WTC11 (cell line): ENCODE data around the gene TRAPPC8.

ENCODE experiments used
- CTCF ChIP-seq: fragments of 200-600 bp; IDR thresholded peaks from 2 replicates; pipeline ENCODE4 v1.8.0; 2022; ENCODE audit warnings: antibody characterized with exemption
- ETV6 ChIP-seq: sonication (generic); formaldehyde crosslinking; IDR thresholded peaks from 2 replicates; pipeline ENCODE4 v1.8.1; 2022; ENCODE audit warnings: mild to moderate bottlenecking, missing genetic modification reagents
- HMGA2 ChIP-seq: fragments of 250-450 bp; sonication (Bioruptor Pico); IDR thresholded peaks from 2 replicates; pipeline ENCODE4 v1.4.0; 2021; ENCODE audit warnings: mild to moderate bottlenecking, moderate library complexity
- JUN ChIP-seq: sonication (generic); formaldehyde crosslinking; IDR thresholded peaks from 2 replicates; pipeline ENCODE4 v1.8.0; 2023; ENCODE audit warnings: mild to moderate bottlenecking, missing genetic modification reagents
- NR3C1 ChIP-seq: sonication (generic); formaldehyde crosslinking; conservative IDR thresholded peaks from 2 replicates; pipeline ENCODE4 v1.8.1; 2023; ENCODE audit warnings: low read depth, mild to moderate bottlenecking, missing genetic modification reagents
- TCF7 ChIP-seq: sonication (generic); formaldehyde crosslinking; IDR thresholded peaks from 2 replicates; pipeline ENCODE4 v1.8.0; 2022; ENCODE audit warnings: mild to moderate bottlenecking, low read depth, missing genetic modification reagents, moderate library complexity
- ZNF232 ChIP-seq: sonication (generic); formaldehyde crosslinking; IDR thresholded peaks from 2 replicates; pipeline ENCODE4 v1.8.0; 2022; ENCODE audit warnings: mild to moderate bottlenecking, missing genetic modification reagents
- ZNF263 ChIP-seq: sonication (generic); formaldehyde crosslinking; IDR thresholded peaks from 2 replicates; pipeline ENCODE4 v1.8.1; 2022; ENCODE audit warnings: low read depth, mild to moderate bottlenecking, moderate library complexity, missing genetic modification reagents
- TF ChIP-seq, protein P1 (sequence below): sonication (generic); formaldehyde crosslinking; IDR thresholded peaks from 2 replicates; pipeline ENCODE4 v1.8.1; 2023; ENCODE audit warnings: mild to moderate bottlenecking, missing genetic modification reagents, moderate library complexity
- TF ChIP-seq, protein P2 (sequence below): fragments of 250-450 bp; sonication (Bioruptor Pico); IDR thresholded peaks from 2 replicates; pipeline ENCODE4 v1.8.0; 2021; ENCODE audit warnings: mild to moderate bottlenecking
- TF ChIP-seq, protein P3 (sequence below): sonication (generic); formaldehyde crosslinking; IDR thresholded peaks from 2 replicates; pipeline ENCODE4 v1.8.0; 2022; ENCODE audit warnings: mild to moderate bottlenecking, missing genetic modification reagents
- TF ChIP-seq, protein P4 (sequence below): sonication (generic); formaldehyde crosslinking; IDR thresholded peaks from 2 replicates; pipeline ENCODE4 v1.8.1; 2023; ENCODE audit warnings: mild to moderate bottlenecking, moderate library complexity, missing genetic modification reagents
- TF ChIP-seq, protein P5 (sequence below): sonication (generic); formaldehyde crosslinking; conservative IDR thresholded peaks from 2 replicates; pipeline ENCODE4 v1.8.1; 2022; ENCODE audit warnings: mild to moderate bottlenecking, missing genetic modification reagents
- TF ChIP-seq, protein P6 (sequence below): sonication (generic); formaldehyde crosslinking; IDR thresholded peaks from 2 replicates; pipeline ENCODE4 v1.8.1; 2022; ENCODE audit warnings: mild to moderate bottlenecking, missing genetic modification reagents, moderate library complexity, borderline replicate concordance

- TF ChIP-seq, protein P1, sequence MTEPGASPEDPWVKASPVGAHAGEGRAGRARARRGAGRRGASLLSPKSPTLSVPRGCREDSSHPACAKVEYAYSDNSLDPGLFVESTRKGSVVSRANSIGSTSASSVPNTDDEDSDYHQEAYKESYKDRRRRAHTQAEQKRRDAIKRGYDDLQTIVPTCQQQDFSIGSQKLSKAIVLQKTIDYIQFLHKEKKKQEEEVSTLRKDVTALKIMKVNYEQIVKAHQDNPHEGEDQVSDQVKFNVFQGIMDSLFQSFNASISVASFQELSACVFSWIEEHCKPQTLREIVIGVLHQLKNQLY (CRISPR knock-in tag): no peak
- TF ChIP-seq CTCF (no peak), HMGA2 (CRISPR knock-in tag) (no peak), TCF7 (CRISPR knock-in tag) (no peak), ETV6 (CRISPR knock-in tag) (no peak), JUN (no peak), NR3C1 (no peak), ZNF232 (no peak), ZNF263 (no peak)
- TF ChIP-seq, protein P2, sequence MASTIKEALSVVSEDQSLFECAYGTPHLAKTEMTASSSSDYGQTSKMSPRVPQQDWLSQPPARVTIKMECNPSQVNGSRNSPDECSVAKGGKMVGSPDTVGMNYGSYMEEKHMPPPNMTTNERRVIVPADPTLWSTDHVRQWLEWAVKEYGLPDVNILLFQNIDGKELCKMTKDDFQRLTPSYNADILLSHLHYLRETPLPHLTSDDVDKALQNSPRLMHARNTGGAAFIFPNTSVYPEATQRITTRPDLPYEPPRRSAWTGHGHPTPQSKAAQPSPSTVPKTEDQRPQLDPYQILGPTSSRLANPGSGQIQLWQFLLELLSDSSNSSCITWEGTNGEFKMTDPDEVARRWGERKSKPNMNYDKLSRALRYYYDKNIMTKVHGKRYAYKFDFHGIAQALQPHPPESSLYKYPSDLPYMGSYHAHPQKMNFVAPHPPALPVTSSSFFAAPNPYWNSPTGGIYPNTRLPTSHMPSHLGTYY (CRISPR knock-in tag): no peak
- TF ChIP-seq, protein P3, sequence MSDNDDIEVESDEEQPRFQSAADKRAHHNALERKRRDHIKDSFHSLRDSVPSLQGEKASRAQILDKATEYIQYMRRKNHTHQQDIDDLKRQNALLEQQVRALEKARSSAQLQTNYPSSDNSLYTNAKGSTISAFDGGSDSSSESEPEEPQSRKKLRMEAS (CRISPR knock-in tag): no peak
- TF ChIP-seq, protein P4, sequence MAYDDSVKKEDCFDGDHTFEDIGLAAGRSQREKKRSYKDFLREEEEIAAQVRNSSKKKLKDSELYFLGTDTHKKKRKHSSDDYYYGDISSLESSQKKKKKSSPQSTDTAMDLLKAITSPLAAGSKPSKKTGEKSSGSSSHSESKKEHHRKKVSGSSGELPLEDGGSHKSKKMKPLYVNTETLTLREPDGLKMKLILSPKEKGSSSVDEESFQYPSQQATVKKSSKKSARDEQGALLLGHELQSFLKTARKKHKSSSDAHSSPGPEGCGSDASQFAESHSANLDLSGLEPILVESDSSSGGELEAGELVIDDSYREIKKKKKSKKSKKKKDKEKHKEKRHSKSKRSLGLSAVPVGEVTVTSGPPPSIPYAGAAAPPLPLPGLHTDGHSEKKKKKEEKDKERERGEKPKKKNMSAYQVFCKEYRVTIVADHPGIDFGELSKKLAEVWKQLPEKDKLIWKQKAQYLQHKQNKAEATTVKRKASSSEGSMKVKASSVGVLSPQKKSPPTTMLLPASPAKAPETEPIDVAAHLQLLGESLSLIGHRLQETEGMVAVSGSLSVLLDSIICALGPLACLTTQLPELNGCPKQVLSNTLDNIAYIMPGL (CRISPR knock-in tag): no peak
- TF ChIP-seq, protein P5, sequence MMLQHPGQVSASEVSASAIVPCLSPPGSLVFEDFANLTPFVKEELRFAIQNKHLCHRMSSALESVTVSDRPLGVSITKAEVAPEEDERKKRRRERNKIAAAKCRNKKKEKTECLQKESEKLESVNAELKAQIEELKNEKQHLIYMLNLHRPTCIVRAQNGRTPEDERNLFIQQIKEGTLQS (CRISPR knock-in tag): no peak
- TF ChIP-seq, protein P6, sequence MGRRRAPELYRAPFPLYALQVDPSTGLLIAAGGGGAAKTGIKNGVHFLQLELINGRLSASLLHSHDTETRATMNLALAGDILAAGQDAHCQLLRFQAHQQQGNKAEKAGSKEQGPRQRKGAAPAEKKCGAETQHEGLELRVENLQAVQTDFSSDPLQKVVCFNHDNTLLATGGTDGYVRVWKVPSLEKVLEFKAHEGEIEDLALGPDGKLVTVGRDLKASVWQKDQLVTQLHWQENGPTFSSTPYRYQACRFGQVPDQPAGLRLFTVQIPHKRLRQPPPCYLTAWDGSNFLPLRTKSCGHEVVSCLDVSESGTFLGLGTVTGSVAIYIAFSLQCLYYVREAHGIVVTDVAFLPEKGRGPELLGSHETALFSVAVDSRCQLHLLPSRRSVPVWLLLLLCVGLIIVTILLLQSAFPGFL (CRISPR knock-in tag): no peak
Observed at GRCh38 chr18:31795747-31796146, 147.2 kb downstream of the TRAPPC8 start.
